ENCODE measurements around the gene SNRNP27. TPM values are rescaled to one million over a fixed set of nuclear protein-coding genes. Genes with fewer than 3 reads are reported as not detected.

Gene SNRNP27
- total and polyA plus RNA-seq, 9 of the 15 experiments (the other 6 are each of a cell fraction or from before 2014, with no cell fraction given): 29.2 to 102 (median 65.7) TPM

- TF ChIP-seq CBX3 (IDR thresholded peaks at IDR 0.05; ENCODE audit: borderline replicate concordance in 1 of 2, low read length in 2 of 2) (peak in 1 of 2 experiments; percentile 88; a peak in 2 of 3 replicates), ATF3 (IDR thresholded peaks at IDR 0.05) (0 out of 2 replicates have a peak, but pooled peaks have one; percentile 19), ATF3 (CRISPR knock-in tag; conservative IDR thresholded peaks at IDR 0.05) (peak; percentile 76), ZNF274 (IDR thresholded peaks at IDR 0.05; ENCODE audit: borderline replicate concordance, low read depth, low read length) (no peak), SRSF1 (IDR thresholded peaks at IDR 0.05; ENCODE audit: low read depth, low read length) (no peak), POLR2A (conservative IDR thresholded peaks at IDR 0.05) (peak; percentile 90), MTA1 (IDR thresholded peaks at IDR 0.05; ENCODE audit: borderline replicate concordance) (0 out of 2 replicates have a peak, but pooled peaks have one; percentile 42), STAT5A (IDR thresholded peaks at IDR 0.05; ENCODE audit: borderline replicate concordance, low read length) (peak; percentile 27; the same call in 1 of the 2 replicates), RNF2 (IDR thresholded peaks at IDR 0.05) (peak; percentile 87), ZEB2 (IDR thresholded peaks at IDR 0.05) (peak; percentile 98), HNRNPK (IDR thresholded peaks at IDR 0.05; ENCODE audit: low read depth, low read length, poor library complexity, severe bottlenecking) (no peak), CREB3 (tag; conservative IDR thresholded peaks at IDR 0.05; ENCODE audit: low read depth) (0 out of 2 replicates have a peak, but pooled peaks have one; percentile 53), BRD4 (IDR thresholded peaks at IDR 0.05) (peak; percentile 95), ZNF766 (CRISPR knock-in tag; conservative IDR thresholded peaks at IDR 0.05) (peak; percentile 61; the same call in 1 of the 2 replicates), TRIM28 (IDR thresholded peaks at IDR 0.05) (peak; percentile 61; the same call in 1 of the 2 replicates), ELK3 (CRISPR knock-in tag; IDR thresholded peaks at IDR 0.05) (no peak), NFRKB (IDR thresholded peaks at IDR 0.05; ENCODE audit: low read depth) (peak; percentile 71; the same call in 1 of the 2 replicates), VEZF1 (CRISPR knock-in tag; IDR thresholded peaks at IDR 0.05) (peak; percentile 50; the same call in 1 of the 2 replicates), BCLAF1 (IDR thresholded peaks at IDR 0.05; ENCODE audit: borderline replicate concordance in 1 of 2, control insufficient read depth in 1 of 2, low read depth in 2 of 2, low read length in 1 of 2) (peak in 1 of 2 experiments; percentile 93; a peak in 2 of 4 replicates)
Observed at GRCh38 chr2:69893684-69894551, at the start of gene SNRNP27 (continued).
